Retinal pigment epithelial cell (primary cell): ENCODE results near the gene GAMT.

Experiments
- DNase-seq: peaks from one replicate; pipeline ENCODE4 v3.0.0-alpha.2; 2010; ENCODE audit warnings: low read depth
- H3K4me3 ChIP-seq: 2 replicates; pipeline ENCODE4 v1.5.1; 2011; ENCODE audit warnings: mild to moderate bottlenecking, low read length, control low read depth, moderate library complexity
- TF ChIP-seq, protein P1 (sequence below): conservative IDR thresholded peaks from 2 replicates; pipeline ENCODE4 v1.5.1; 2011; ENCODE audit warnings: low read depth, low read length, control low read depth, inconsistent platforms

The GAMT gene

GRCh38 chr19:1392407-1392806, 8.9 kb downstream of the GAMT start:
- H3K4me3 ChIP-seq: no peak overlapping the region
- DNase-seq: no peak
- TF ChIP-seq, protein P1, sequence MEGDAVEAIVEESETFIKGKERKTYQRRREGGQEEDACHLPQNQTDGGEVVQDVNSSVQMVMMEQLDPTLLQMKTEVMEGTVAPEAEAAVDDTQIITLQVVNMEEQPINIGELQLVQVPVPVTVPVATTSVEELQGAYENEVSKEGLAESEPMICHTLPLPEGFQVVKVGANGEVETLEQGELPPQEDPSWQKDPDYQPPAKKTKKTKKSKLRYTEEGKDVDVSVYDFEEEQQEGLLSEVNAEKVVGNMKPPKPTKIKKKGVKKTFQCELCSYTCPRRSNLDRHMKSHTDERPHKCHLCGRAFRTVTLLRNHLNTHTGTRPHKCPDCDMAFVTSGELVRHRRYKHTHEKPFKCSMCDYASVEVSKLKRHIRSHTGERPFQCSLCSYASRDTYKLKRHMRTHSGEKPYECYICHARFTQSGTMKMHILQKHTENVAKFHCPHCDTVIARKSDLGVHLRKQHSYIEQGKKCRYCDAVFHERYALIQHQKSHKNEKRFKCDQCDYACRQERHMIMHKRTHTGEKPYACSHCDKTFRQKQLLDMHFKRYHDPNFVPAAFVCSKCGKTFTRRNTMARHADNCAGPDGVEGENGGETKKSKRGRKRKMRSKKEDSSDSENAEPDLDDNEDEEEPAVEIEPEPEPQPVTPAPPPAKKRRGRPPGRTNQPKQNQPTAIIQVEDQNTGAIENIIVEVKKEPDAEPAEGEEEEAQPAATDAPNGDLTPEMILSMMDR: no peak

DNA sequence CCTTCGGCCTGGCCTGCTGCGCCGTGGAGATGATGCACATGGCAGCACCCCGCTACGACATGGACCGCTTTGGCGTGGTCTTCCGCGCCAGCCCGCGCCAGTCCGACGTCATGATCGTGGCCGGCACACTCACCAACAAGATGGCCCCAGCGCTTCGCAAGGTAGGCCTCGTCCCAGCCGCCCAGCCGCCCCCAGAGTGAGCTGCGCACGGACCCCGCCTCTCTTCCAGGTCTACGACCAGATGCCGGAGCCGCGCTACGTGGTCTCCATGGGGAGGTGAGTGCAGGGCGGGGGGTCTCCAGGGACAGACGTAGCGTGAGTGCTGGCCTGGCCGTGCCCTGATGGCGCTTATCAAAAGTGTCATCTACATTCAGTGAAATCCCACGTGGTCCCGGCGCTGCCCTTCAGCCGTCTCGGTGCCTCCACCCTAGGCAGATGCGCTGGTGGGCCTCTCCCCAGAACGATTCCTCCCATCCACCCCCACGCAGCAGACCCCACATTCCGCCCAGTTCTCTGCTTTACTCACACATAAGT, 10.4 kb downstream of the GAMT start:
- TF ChIP-seq, protein P1: no peak
- no peak overlapping the region for H3K4me3 ChIP-seq
- DNase-seq: no peak

GRCh38 chr19:1389033-1389940, 12.1 kb downstream of the GAMT start:
- TF ChIP-seq, protein P1: no peak
- DNase-seq: no peak
- no peak overlapping the region for H3K4me3 ChIP-seq

GRCh38 chr19:1388637-1389026, 12.7 kb downstream of the GAMT start:
- no peak for DNase-seq
- TF ChIP-seq, protein P1: no peak
- H3K4me3 ChIP-seq: no peak overlapping the region

DNA sequence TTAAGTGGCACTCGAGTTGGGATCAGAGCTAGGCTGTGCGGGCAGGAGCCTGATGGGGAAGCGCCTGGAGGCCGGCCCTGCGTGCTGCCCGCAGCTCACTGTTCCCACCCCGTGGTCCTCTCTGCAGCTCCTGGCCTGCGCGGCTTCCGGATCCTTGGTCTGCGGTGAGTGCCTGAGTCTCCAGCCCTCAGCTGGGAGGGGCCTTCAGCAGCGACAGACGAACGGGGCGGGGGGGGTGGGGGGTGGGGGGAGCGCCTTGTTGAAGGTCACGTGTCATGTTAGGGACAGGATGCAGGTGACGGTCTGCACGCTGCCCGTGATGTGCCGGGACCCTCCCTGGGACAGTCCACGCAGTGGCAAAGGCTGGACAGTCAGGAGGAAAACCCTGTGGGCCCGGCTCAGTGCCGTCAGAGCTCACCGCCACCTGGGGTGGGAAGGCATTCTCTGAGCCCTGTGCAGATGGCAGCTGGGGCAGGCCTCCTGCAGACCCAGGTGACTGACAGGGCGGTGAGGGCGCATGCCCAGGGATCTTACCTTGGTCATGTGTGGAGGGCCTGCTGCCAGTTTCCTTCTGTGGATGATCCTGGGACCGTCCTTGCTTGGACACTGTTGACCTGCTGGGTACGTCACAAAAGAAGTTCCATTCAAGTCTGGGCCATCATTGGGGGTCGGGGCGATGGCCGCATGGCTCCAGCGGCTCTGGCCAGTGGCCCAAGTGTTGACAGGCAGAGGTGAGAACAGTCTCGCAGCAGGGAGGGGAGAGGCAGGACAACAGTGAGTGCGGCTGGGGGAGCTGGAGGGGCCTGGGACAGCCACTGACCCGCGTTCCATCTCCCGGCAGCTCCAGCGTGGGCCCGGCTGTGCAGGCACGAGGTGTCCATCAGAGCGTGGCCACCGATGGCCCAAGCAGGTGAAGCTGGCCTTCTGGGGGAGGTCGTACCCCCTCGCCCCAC, 13.4 kb downstream of the GAMT start:
- TF ChIP-seq, protein P1: no peak
- H3K4me3 ChIP-seq: no peak overlapping the region
- DNase-seq: no peak

DNA sequence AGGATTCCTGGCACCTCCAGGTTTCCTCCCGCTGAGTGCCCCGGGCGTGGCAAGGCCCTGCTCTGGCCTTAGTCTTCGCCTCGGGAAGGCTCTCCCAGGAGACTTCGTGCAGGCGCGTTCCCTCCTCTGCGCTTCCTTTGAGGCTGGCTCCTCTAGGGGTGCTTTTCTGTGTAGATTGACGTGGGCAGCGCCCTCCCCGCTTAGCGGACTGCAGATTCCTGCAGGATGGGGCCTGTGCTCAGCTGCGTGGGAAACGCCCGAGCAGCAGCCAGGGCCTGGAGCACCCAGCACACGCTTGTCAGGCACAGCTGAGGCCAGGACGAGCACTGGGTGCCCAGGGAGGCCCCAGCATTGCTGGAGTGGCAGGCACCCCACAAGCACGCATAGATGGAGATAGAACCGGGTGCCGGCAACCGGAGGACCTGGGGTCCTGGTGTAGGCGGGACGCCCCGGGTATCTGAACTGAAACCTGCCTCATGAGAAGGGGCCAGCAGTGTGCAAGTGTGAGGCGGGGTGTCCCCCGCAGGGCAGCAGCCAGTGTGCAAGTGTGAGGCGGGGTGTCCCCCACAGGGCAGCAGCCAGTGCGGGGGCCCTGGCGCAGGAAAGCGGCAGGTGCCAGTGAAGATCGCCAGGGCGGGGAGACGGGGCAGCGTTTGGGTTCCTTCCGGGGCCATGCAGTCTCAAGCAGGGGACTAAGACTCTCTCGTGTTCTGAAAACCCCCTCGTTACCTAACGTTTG, 14.2 kb downstream of the GAMT start:
- no peak overlapping the region for H3K4me3 ChIP-seq
- TF ChIP-seq, protein P1: no peak
- no peak for DNase-seq
